ENCODE data around the gene PTGER1.
A peak's percentile ranks its signal among the peaks of the same experiment; 100 is the strongest.

PTGER1 gene

DNA sequence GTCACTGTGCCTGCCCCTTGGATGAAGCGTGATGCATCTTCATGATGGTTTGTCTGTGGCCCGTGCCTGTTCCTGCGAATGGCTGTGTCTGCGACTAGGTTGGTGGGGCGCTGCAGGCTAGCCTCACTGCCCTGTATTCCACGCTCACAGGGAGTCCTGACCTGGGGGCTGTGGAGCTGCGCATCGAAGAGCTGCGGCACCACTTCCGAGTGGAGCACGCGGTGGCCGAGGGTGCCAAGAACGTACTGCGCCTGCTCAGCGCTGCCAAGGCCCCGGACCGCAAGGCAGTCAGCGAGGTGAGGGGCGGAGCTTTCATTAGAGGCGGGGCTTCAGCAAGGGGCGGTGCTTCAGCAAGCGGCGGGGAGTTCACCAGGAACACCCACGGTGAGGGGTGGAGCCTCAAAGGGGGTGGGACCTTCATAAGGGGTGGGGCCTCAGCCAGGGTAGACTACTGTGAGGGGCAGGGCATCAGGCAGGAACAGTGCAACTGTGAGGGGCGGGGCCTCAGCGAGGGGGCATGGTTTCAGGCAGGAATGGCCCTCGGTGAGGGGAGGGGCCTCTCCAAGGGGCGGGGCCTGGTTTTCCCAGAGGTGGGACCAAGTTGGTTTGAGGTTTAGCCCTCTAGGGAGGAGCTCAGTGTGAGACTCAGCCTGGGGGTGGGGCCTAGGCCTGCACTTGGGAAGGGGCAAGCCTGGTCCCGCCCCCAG, 24.8 kb downstream of the PTGER1 start:
- peak; percentile 56 for DNase-seq
- in situ Hi-C loops (cut with HindIII; ENCODE audit: low pct_ligation_motif_present, low pct_unique_long_range_greater_than_20kb, low sequenced_read_pairs) = no loop called here

GRCh38 chr19:14449321-14449720, 25.8 kb downstream of the PTGER1 start:
- in situ Hi-C loops (cut with HindIII; ENCODE audit: low pct_ligation_motif_present, low pct_unique_long_range_greater_than_20kb, low sequenced_read_pairs) = no loop called here

GRCh38 chr19:14446336-14447036, 28.7 kb downstream of the PTGER1 start:
- in situ Hi-C loops (cut with HindIII; ENCODE audit: low pct_ligation_motif_present, low pct_unique_long_range_greater_than_20kb, low sequenced_read_pairs) = no loop called here
- no peak for DNase-seq

More at GRCh38 chr19:14449321-14449720, 25.8 kb downstream of the PTGER1 start:
- DNase-seq = no peak

DNA sequence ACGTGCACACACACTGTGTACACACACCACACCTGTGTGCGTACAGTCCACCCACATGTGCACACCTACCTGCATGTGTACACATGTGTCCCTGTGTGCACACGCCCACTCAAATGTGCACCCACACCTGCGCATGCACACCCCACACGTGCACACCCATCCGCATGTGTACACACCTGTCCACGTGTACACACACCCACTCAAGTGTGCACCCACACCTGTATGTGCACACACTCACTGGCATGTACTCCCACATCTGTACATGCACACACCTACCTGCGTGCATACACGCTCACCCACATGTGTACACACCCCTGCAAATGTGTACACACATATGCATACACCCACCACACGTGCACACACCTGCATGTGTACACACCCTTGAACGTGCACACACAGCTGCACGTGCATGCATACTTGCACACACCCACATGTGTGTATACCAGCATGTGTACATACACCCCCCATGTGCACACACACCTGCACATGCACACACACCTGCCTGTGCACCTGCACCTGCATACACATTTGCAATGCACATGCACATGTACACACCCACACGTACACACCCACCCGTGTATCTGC, 31.4 kb downstream of the PTGER1 start:
- in situ Hi-C loops (cut with HindIII; ENCODE audit: low pct_ligation_motif_present, low pct_unique_long_range_greater_than_20kb, low sequenced_read_pairs) = no loop called here
- DNase-seq = no peak

DNA sequence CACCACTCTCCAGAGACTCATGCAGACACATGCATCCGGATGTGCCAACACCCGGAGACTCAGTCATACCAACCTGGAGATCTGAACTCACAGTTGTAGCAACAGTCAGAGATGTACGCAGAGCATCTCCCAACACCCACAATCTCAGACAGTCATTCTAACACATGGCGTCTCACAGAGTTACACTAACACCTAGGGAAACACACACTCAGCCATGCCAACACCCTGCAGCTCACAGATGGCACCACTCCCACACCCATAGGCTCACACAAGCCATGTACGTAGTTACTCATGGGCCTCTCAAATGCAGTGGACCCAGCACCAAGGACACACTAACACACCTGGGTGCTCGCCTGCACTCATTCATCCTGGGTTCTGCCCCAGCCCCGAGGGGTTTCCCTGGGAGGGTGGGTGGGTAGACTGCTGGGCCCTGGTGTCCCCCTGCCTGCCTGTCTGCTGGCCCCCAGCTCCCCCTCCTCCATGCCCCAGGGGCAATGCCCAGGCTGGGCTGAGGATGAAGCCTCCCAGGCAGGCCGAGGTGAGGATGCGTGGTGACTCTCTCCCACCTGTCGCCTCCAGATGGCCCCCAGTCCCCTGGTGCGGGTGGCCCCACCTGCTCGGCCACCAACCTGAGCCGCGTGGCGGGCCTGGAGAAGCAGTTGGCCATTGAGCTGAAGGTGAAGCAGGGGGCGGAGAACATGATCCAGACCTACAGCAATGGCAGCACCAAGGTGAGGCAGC, 32.1 kb downstream of the PTGER1 start:
- in situ Hi-C loops (cut with HindIII; ENCODE audit: low pct_ligation_motif_present, low pct_unique_long_range_greater_than_20kb, low sequenced_read_pairs) = no loop called here
- no peak for DNase-seq

GRCh38 chr19:14441041-14441938, 33.9 kb downstream of the PTGER1 start:
- in situ Hi-C loops (cut with HindIII; ENCODE audit: low pct_ligation_motif_present, low pct_unique_long_range_greater_than_20kb, low sequenced_read_pairs) = no loop called here

GRCh38 chr19:14440049-14440448, 35.1 kb downstream of the PTGER1 start:
- in situ Hi-C loops (cut with HindIII; ENCODE audit: low pct_ligation_motif_present, low pct_unique_long_range_greater_than_20kb, low sequenced_read_pairs) = no loop called here
- DNase-seq = no peak

More at GRCh38 chr19:14441041-14441938, 33.9 kb downstream of the PTGER1 start:
- DNase-seq = no peak

- in situ Hi-C loops (cut with HindIII; ENCODE audit: low pct_ligation_motif_present, low pct_unique_long_range_greater_than_20kb, low sequenced_read_pairs) = no loop called here
- no peak for DNase-seq
Observed at GRCh38 chr19:14439014-14439413, 36.1 kb downstream of the PTGER1 start.

GRCh38 chr19:14437578-14438140, 37.5 kb downstream of the PTGER1 start:
- no peak for DNase-seq
- in situ Hi-C loops (cut with HindIII; ENCODE audit: low pct_ligation_motif_present, low pct_unique_long_range_greater_than_20kb, low sequenced_read_pairs) = no loop called here

GRCh38 chr19:14435320-14436050, 39.7 kb downstream of the PTGER1 start:
- in situ Hi-C loops (cut with HindIII; ENCODE audit: low pct_ligation_motif_present, low pct_unique_long_range_greater_than_20kb, low sequenced_read_pairs) = no loop called here
- DNase-seq = no peak

DNA sequence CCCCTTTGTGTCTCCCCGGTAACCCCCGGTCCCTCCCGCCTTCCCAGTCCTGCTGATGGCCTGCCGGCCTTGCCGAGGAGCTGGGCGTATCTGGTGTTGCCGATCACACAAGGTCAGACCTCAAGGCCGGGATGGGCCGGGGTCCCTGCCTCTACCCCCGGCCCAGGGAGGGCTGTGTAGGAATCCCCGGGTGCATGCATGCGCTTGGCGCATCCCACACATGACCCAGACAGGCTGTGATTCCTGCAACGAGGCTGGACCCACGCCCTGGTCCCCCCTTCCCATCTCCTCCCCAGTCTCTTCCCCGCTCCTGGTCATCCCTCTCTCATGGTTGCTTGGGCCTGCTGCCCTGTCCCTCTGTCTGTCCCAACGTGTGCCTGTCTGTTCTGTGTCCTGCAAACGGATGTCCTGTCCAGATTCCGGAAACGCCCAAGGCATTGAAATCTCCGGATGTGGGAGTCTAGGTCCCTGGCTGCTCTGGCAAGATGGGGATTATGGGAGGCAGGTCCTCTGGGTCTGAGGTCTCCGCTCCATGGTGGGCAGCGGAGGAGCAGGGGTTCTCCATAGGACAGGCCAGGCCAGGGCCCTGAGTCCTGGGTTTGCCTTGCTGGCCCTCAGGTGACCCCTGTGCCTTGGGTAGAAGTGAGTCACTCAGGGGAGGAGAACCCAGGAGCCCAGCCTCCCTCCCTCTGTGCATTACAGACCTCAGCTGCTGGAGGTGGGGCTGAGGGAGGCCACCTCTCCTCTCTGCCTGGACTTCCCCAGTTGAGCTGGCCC, 40.4 kb downstream of the PTGER1 start:
- DNase-seq = peak; percentile 84
- in situ Hi-C loops (cut with HindIII; ENCODE audit: low pct_ligation_motif_present, low pct_unique_long_range_greater_than_20kb, low sequenced_read_pairs) = no loop called here

DNA sequence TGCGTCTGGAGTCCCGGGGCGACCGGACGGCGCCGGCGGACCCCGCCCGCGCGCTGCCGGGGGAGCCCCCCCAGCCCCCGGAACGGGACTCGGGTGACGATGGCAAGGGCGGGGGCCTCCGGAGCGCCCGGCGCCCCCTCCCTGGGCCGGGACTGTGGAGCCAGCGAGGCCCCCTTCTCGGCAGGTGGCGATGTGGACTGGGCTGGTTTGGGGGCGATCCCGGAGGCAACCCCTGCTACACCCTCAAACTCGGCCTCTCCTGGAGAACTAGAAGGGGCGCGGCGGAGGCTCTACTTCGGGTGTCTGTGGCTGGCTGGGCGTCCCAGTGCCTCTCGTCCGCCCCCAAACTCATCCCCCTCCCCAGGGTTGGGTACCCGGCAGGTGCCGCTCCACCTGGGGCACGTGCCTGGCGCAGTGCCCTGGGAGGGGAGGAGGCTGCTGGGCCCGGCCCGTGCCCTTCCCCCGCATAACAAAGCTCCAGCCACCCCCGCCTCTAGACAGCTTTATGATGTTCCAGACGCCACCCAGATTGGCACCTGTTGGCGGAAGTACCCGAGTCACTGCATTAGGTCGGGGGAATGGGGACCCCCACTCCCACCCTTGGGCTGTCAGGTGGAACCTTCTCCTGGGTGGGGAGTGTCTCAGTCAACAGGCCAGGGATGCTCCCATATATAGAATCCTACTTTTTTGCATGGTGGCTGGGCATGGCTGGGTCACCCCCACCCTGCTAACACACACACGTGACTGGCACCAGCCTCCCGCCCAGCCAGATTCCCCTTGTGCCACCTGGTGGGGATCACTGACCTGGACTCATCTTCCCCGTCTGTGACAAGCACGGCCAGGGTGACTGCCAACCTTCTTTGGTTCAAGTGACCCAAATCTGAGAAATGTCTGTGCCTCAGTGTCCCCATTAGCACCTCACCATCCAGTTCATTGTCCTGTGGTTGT, 41.3 kb downstream of the PTGER1 start:
- in situ Hi-C loops (cut with HindIII; ENCODE audit: low pct_ligation_motif_present, low pct_unique_long_range_greater_than_20kb, low sequenced_read_pairs) = no loop called here
- DNase-seq = no peak

- in situ Hi-C loops (cut with HindIII; ENCODE audit: low pct_ligation_motif_present, low pct_unique_long_range_greater_than_20kb, low sequenced_read_pairs) = no loop called here
- DNase-seq = peak; percentile 48
Observed at GRCh38 chr19:14432791-14433553, 42.2 kb downstream of the PTGER1 start, which contains the start of gene PKN1. Gene PKN1, plus strand, starts transcription at chr19:14433306. Its CDS starts 216 bp downstream, at chr19:14433522.

GRCh38 chr19:14430712-14431111, 44.4 kb downstream of the PTGER1 start:
- in situ Hi-C loops (cut with HindIII; ENCODE audit: low pct_ligation_motif_present, low pct_unique_long_range_greater_than_20kb, low sequenced_read_pairs) = no loop called here
- DNase-seq = no peak

DNA sequence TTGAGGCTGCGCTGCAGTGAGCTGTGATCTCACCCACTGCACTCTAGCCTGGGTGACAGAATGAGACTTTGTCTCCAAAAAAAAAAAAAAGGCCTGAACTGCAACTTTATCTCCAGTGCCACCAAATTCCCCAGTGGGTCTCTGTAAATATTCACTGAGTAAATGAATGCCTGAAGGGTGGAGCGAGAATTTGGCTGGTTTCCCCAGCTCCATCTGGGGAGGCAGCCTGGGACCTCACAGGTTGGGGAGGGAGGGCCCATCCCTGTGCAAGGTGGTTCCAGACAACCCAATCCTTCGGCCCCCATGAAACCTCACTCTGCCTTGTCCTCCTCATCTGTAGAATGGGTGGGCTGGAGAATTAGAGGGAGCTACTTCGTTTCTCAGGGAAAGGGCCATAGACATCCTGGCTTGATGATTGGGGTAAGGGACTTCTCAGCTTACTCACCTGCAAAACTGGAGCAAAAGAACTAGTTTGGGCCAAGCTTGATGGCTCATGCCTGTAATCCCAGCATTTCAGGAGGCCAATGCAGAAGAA, 46.2 kb downstream of the PTGER1 start:
- in situ Hi-C loops (cut with HindIII; ENCODE audit: low pct_ligation_motif_present, low pct_unique_long_range_greater_than_20kb, low sequenced_read_pairs) = no loop called here
- no peak for DNase-seq
